ENCODE data around the gene GPX2. TPM values are rescaled to one million over a fixed set of nuclear protein-coding genes. Genes with fewer than 3 reads are reported as not detected.

The GPX2 gene
- total and polyA plus RNA-seq, 2 experiments from 2014 or later: 0.78 to 2.2 TPM

DNA sequence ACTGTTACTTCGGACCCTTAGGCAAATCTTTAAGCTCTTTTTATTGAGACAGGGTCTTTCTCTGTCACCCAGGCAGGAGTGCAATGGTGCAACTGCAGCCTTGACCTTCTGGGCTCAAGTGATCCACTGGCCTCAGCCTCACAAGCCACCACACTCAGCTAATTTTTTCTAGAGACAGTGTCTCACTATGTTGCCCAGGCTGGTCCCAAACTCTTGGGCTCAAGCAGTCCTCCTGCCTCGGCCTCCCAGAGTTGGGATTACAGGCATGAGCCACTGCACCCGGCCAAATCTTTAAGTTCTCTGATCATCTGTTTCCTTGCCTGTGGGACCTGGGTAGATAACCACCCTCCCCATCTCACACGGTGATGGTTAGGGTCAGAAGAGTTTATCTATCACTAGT lies 2.3 kb upstream of the GPX2 start:
- H3K79me2 ChIP-seq (replicated peaks; ENCODE audit: insufficient read depth): no peaks in the 10 kb centered on the region
- H4K20me1 ChIP-seq (replicated peaks; ENCODE audit: insufficient read depth): no peaks in the 10 kb centered on the region
- H2AFZ ChIP-seq: no peak overlapping the region
- H3K4me3 ChIP-seq: no peak overlapping the region
- TF ChIP-seq EZH2 (IDR thresholded peaks at IDR 0.05; ENCODE audit: low read depth, unreplicated experiment): no peak
- TF ChIP-seq STAT1 (IDR thresholded peaks at IDR 0.05; ENCODE audit: unreplicated experiment): no peak
- TF ChIP-seq ZNF114 (CRISPR knock-in tag; IDR thresholded peaks at IDR 0.05): no peak
- TF ChIP-seq, protein P1, sequence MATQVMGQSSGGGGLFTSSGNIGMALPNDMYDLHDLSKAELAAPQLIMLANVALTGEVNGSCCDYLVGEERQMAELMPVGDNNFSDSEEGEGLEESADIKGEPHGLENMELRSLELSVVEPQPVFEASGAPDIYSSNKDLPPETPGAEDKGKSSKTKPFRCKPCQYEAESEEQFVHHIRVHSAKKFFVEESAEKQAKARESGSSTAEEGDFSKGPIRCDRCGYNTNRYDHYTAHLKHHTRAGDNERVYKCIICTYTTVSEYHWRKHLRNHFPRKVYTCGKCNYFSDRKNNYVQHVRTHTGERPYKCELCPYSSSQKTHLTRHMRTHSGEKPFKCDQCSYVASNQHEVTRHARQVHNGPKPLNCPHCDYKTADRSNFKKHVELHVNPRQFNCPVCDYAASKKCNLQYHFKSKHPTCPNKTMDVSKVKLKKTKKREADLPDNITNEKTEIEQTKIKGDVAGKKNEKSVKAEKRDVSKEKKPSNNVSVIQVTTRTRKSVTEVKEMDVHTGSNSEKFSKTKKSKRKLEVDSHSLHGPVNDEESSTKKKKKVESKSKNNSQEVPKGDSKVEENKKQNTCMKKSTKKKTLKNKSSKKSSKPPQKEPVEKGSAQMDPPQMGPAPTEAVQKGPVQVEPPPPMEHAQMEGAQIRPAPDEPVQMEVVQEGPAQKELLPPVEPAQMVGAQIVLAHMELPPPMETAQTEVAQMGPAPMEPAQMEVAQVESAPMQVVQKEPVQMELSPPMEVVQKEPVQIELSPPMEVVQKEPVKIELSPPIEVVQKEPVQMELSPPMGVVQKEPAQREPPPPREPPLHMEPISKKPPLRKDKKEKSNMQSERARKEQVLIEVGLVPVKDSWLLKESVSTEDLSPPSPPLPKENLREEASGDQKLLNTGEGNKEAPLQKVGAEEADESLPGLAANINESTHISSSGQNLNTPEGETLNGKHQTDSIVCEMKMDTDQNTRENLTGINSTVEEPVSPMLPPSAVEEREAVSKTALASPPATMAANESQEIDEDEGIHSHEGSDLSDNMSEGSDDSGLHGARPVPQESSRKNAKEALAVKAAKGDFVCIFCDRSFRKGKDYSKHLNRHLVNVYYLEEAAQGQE (IDR thresholded peaks at IDR 0.05; ENCODE audit: unreplicated experiment): no peak
- TF ChIP-seq NANOG (IDR thresholded peaks at IDR 0.05; ENCODE audit: borderline replicate concordance): no peak
- TF ChIP-seq, protein P2, sequence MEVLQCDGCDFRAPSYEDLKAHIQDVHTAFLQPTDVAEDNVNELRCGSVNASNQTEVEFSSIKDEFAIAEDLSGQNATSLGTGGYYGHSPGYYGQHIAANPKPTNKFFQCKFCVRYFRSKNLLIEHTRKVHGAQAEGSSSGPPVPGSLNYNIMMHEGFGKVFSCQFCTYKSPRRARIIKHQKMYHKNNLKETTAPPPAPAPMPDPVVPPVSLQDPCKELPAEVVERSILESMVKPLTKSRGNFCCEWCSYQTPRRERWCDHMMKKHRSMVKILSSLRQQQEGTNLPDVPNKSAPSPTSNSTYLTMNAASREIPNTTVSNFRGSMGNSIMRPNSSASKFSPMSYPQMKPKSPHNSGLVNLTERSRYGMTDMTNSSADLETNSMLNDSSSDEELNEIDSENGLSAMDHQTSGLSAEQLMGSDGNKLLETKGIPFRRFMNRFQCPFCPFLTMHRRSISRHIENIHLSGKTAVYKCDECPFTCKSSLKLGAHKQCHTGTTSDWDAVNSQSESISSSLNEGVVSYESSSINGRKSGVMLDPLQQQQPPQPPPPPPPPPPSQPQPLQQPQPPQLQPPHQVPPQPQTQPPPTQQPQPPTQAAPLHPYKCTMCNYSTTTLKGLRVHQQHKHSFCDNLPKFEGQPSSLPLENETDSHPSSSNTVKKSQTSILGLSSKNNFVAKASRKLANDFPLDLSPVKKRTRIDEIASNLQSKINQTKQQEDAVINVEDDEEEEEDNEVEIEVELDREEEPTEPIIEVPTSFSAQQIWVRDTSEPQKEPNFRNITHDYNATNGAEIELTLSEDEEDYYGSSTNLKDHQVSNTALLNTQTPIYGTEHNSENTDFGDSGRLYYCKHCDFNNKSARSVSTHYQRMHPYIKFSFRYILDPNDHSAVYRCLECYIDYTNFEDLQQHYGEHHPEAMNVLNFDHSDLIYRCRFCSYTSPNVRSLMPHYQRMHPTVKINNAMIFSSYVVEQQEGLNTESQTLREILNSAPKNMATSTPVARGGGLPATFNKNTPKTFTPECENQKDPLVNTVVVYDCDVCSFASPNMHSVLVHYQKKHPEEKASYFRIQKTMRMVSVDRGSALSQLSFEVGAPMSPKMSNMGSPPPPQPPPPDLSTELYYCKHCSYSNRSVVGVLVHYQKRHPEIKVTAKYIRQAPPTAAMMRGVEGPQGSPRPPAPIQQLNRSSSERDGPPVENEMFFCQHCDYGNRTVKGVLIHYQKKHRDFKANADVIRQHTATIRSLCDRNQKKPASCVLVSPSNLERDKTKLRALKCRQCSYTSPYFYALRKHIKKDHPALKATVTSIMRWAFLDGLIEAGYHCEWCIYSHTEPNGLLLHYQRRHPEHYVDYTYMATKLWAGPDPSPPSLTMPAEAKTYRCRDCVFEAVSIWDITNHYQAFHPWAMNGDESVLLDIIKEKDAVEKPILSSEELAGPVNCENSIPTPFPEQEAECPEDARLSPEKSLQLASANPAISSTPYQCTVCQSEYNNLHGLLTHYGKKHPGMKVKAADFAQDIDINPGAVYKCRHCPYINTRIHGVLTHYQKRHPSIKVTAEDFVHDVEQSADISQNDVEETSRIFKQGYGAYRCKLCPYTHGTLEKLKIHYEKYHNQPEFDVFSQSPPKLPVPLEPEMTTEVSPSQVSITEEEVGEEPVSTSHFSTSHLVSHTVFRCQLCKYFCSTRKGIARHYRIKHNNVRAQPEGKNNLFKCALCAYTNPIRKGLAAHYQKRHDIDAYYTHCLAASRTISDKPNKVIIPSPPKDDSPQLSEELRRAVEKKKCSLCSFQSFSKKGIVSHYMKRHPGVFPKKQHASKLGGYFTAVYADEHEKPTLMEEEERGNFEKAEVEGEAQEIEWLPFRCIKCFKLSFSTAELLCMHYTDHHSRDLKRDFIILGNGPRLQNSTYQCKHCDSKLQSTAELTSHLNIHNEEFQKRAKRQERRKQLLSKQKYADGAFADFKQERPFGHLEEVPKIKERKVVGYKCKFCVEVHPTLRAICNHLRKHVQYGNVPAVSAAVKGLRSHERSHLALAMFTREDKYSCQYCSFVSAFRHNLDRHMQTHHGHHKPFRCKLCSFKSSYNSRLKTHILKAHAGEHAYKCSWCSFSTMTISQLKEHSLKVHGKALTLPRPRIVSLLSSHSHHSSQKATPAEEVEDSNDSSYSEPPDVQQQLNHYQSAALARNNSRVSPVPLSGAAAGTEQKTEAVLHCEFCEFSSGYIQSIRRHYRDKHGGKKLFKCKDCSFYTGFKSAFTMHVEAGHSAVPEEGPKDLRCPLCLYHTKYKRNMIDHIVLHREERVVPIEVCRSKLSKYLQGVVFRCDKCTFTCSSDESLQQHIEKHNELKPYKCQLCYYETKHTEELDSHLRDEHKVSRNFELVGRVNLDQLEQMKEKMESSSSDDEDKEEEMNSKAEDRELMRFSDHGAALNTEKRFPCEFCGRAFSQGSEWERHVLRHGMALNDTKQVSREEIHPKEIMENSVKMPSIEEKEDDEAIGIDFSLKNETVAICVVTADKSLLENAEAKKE (CRISPR knock-in tag; IDR thresholded peaks at IDR 0.05): no peak
- TF ChIP-seq ZNF331 (CRISPR knock-in tag; IDR thresholded peaks at IDR 0.05; ENCODE audit: low read depth): no peak
- TF ChIP-seq EZH2phosphoT487 (IDR thresholded peaks at IDR 0.05; ENCODE audit: unreplicated experiment): no peak
- TF ChIP-seq JUNB (IDR thresholded peaks at IDR 0.05; ENCODE audit: unreplicated experiment): no peak
- TF ChIP-seq POLR2AphosphoS5 (IDR thresholded peaks at IDR 0.05; ENCODE audit: low read depth): no peak
- TF ChIP-seq ETS1 (IDR thresholded peaks at IDR 0.05): no peak
- Mint-ChIP-seq H3K4me1 (peaks cover 25% of the 10 kb centered on the region), H3K4me3 (no peak overlapping the region), H3K27me3 (ENCODE audit: insufficient read depth, low read depth, poor library complexity) (peaks cover 2% of the 10 kb centered on the region), H3K27ac (no peak overlapping the region), H3K9me3 (no peaks in the 10 kb centered on the region), H3K36me3 (ENCODE audit: low read depth) (peaks cover 16% of the 10 kb centered on the region)
- H3K4me2 ChIP-seq: no peak overlapping the region
- ATAC-seq: no peak
- no peaks in the 10 kb centered on the region for H3K27me3 ChIP-seq (ENCODE audit: insufficient read depth)
- no peak overlapping the region for H3K27ac ChIP-seq (ENCODE audit: low read depth)
- H3K36me3 ChIP-seq (ENCODE audit: insufficient read depth): peaks cover 5% of the 10 kb centered on the region; the same call in 1 of the 2 replicates
- no peak for DNase-seq (ENCODE audit: low spot score)
- peaks cover 21% of the 10 kb centered on the region for H3K4me1 ChIP-seq (ENCODE audit: insufficient read depth)
- no peaks in the 10 kb centered on the region for H3F3A ChIP-seq (replicated peaks; ENCODE audit: low read depth)
- H3K9me2 ChIP-seq (ENCODE audit: insufficient read depth): no peaks in the 10 kb centered on the region

Measured in GM23338 (cell line).